Measurements from ENCODE around the gene CPLX4.

DNA sequence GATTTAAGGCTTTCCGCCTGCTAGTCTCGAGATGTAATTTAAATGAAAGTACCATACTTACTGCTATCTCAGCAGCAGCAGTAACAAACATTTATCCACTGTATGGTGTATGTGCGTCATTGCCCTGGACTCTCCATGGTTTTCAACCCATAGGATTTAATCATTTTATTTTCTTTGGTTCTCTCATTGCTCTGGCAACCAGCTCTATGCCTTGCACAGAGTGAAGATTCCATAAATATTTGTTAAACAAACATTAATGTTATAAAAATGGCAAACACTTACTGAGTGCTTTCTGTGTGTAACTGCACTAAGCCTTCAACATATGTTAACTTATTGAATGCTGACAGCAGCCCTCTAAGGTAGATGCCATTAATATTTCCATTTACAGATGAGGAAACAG, 41.9 kb upstream of the CPLX4 start:
- TF ChIP-seq CTCF (IDR thresholded peaks at IDR 0.05) (no peak), ZFX (IDR thresholded peaks at IDR 0.05; ENCODE audit: borderline replicate concordance) (no peak)
